Keratinocyte (primary cell): ENCODE data around the gene IKZF1. TPM values are rescaled to one million over a fixed set of nuclear protein-coding genes. Genes with fewer than 3 reads are reported as not detected.

ENCODE experiments used
- DNase-seq: peaks from one replicate; pipeline ENCODE4 v3.0.0-alpha.2; 2011; ENCODE audit warnings: low read depth, missing footprints, low spot score
- FAIRE-seq: peaks from 2 replicates; lab custom pipeline; 2011; peaks lifted over from hg19 to GRCh38; lab: Jason Lieb, UNC
- H2AFZ ChIP-seq: 2 replicates; pipeline ENCODE4 v1.6.0; 2012; ENCODE audit warnings: low read length, control low read depth, inconsistent platforms; ENCODE audit not compliant: control insufficient read depth
- H3K27ac ChIP-seq: 2 replicates; pipeline ENCODE4 v1.5.1; 2011; ENCODE audit warnings: low read length; ENCODE audit not compliant: control insufficient read depth, insufficient read depth
- H3K27me3 ChIP-seq: 3 replicates; pipeline ENCODE4 v1.6.0; 2011; ENCODE audit warnings: low read length; ENCODE audit not compliant: control insufficient read depth, insufficient read depth; ENCODE audit errors: extremely low read depth
- H3K36me3 ChIP-seq, 2 experiments: 2 replicates in 1 of 2; 3 replicates in 1 of 2; pipeline ENCODE4 v1.5.1; 2011; ENCODE audit warnings: low read length in 2 of 2, mild to moderate bottlenecking in 1 of 2; ENCODE audit not compliant: control insufficient read depth in 2 of 2, insufficient read depth in 2 of 2; ENCODE audit errors: extremely low read depth in 1 of 2
- H3K4me1 ChIP-seq: 3 replicates; pipeline ENCODE4 v1.5.1; 2011; ENCODE audit warnings: low read length; ENCODE audit not compliant: control insufficient read depth, insufficient read depth; ENCODE audit errors: extremely low read depth
- H3K4me2 ChIP-seq: 3 replicates; pipeline ENCODE4 v1.6.0; 2011; ENCODE audit warnings: low read depth, low read length; ENCODE audit not compliant: control insufficient read depth, insufficient read depth; ENCODE audit errors: extremely low read depth
- H3K4me3 ChIP-seq, 3 experiments: fragments of 200-600 bp in 1 of 3; sonication (generic) in 1 of 3; 2 replicates in 2 of 3; 3 replicates in 1 of 3; pipeline ENCODE4 v1.5.1; 2011 to 2016; ENCODE audit warnings: low read length in 3 of 3, mild to moderate bottlenecking in 3 of 3, control low read depth in 2 of 3, inconsistent platforms in 1 of 3, low read depth in 1 of 3, mixed read lengths in 1 of 3, mixed run types in 1 of 3, moderate library complexity in 1 of 3; ENCODE audit not compliant: control insufficient read depth in 2 of 3, insufficient read depth in 2 of 3; ENCODE audit errors: extremely low read depth in 1 of 3
- H3K79me2 ChIP-seq: 2 replicates; pipeline ENCODE4 v1.6.0; 2012; ENCODE audit warnings: low read length; ENCODE audit not compliant: control insufficient read depth, insufficient read depth
- H3K9ac ChIP-seq: 3 replicates; pipeline ENCODE4 v1.6.0; 2011; ENCODE audit warnings: low read length; ENCODE audit not compliant: control insufficient read depth, insufficient read depth; ENCODE audit errors: extremely low read depth
- H3K9me1 ChIP-seq: 3 replicates; pipeline ENCODE4 v1.6.0; 2011; ENCODE audit warnings: low read length; ENCODE audit not compliant: control insufficient read depth, insufficient read depth; ENCODE audit errors: extremely low read depth
- H3K9me3 ChIP-seq: 2 replicates; pipeline ENCODE4 v1.5.1; 2012; ENCODE audit warnings: low read depth, low read length; ENCODE audit not compliant: control insufficient read depth
- H4K20me1 ChIP-seq: 3 replicates; pipeline ENCODE4 v1.6.0; 2011; ENCODE audit warnings: low read length; ENCODE audit not compliant: control insufficient read depth, insufficient read depth; ENCODE audit errors: extremely low read depth
- CTCF ChIP-seq, 3 experiments: IDR thresholded peaks in 1 of 3; conservative IDR thresholded peaks in 1 of 3; optimal IDR thresholded peaks in 1 of 3; 2 replicates in 2 of 3; 3 replicates in 1 of 3; pipeline versions ENCODE3 to v1.5.1; 2011; ENCODE audit warnings: low read length in 3 of 3, mild to moderate bottlenecking in 3 of 3, moderate library complexity in 2 of 3, control low read depth in 1 of 3, inconsistent platforms in 1 of 3; ENCODE audit not compliant: insufficient read depth in 2 of 3; ENCODE audit errors: extremely low read depth in 1 of 3
- EZH2 ChIP-seq: IDR thresholded peaks from one replicate; pipeline ENCODE4 v1.6.1; 2012; ENCODE audit warnings: inconsistent platforms, mild to moderate bottlenecking, low read length, moderate library complexity
- dilution Hi-C: fragments of 300-500 bp; cut with MboI; formaldehyde crosslinking; loops from one replicate; pipeline ENCODE4 v1.7.0; 2020; ENCODE audit warnings: low sequenced_read_pairs; ENCODE audit not compliant: extremely low pct_ligation_motif_present
- polyA plus RNA-seq, 5 experiments: library from polyadenylated mRNA; depleted of rRNA in 3 of 5; stranded (reverse) in 3 of 5; stranded (forward) in 1 of 5; unstranded in 1 of 5; fragments of >200 nt; gene quantifications; 1 replicate in 1 of 5; 2 replicates in 3 of 5; 3 replicates in 1 of 5; pipeline versions ENCODE4 v1.2.1 to v1.2.3, GENCODE V29; 2011 to 2012; ENCODE audit warnings: missing spikeins in 2 of 5, low read depth in 1 of 5, low replicate concordance in 1 of 5

The IKZF1 gene
- polyA plus RNA-seq, 1 donor (not counting 4 experiments of a cell fraction or from before 2014, with no cell fraction given): not detected

GRCh38 chr7:50264908-50265307, 39.6 kb upstream of the IKZF1 start:
- H3K9ac ChIP-seq: no peak overlapping the region
- dilution Hi-C loops: no loop called here
- H3K36me3 ChIP-seq: no peaks in the 10 kb centered on the region
- no peak for FAIRE-seq
- no peaks in the 10 kb centered on the region for H3K9me1 ChIP-seq
- no peak for DNase-seq
- H3K4me3 ChIP-seq: no peak overlapping the region
- H3K27ac ChIP-seq: no peak overlapping the region
- H4K20me1 ChIP-seq: no peaks in the 10 kb centered on the region
- no peak overlapping the region for H3K4me2 ChIP-seq
- H3K27me3 ChIP-seq: no peaks in the 10 kb centered on the region
- no peak overlapping the region for H2AFZ ChIP-seq
- H3K4me1 ChIP-seq: no peaks in the 10 kb centered on the region
- no peaks in the 10 kb centered on the region for H3K79me2 ChIP-seq
- H3K9me3 ChIP-seq: no peaks in the 10 kb centered on the region
- TF ChIP-seq CTCF (optimal IDR thresholded peaks at IDR 0.05 in 1 of 3, IDR thresholded peaks at IDR 0.05 in 1 of 3, conservative IDR thresholded peaks at IDR 0.05 in 1 of 3; ENCODE audit: extremely low read depth in 1 of 3, insufficient read depth in 2 of 3, low read length in 3 of 3) (no peak), EZH2 (no peak)

- no peaks in the 10 kb centered on the region for H4K20me1 ChIP-seq
- H3K4me3 ChIP-seq: no peak overlapping the region
- no peak overlapping the region for H2AFZ ChIP-seq
- no peaks in the 10 kb centered on the region for H3K79me2 ChIP-seq
- H3K4me1 ChIP-seq: no peaks in the 10 kb centered on the region
- no peaks in the 10 kb centered on the region for H3K9me1 ChIP-seq
- DNase-seq: no peak
- no peak overlapping the region for H3K9ac ChIP-seq
- dilution Hi-C loops: no loop called here
- no peaks in the 10 kb centered on the region for H3K36me3 ChIP-seq
- no peak overlapping the region for H3K27ac ChIP-seq
- TF ChIP-seq EZH2: no peak
- TF ChIP-seq CTCF (optimal IDR thresholded peaks at IDR 0.05 in 1 of 3, IDR thresholded peaks at IDR 0.05 in 1 of 3, conservative IDR thresholded peaks at IDR 0.05 in 1 of 3; ENCODE audit: extremely low read depth in 1 of 3, insufficient read depth in 2 of 3, low read length in 3 of 3): no peak
- H3K27me3 ChIP-seq: no peaks in the 10 kb centered on the region
- H3K9me3 ChIP-seq: no peaks in the 10 kb centered on the region
- FAIRE-seq: no peak
- no peak overlapping the region for H3K4me2 ChIP-seq
Measured at GRCh38 chr7:50265968-50266634, 38.4 kb upstream of the IKZF1 start.
